ENCODE measurements around the gene NCAPG2. TPM values are rescaled to one million over a fixed set of nuclear protein-coding genes. Genes with fewer than 3 reads are reported as not detected.

Gene NCAPG2
- polyA plus RNA-seq, 2 of the 4 experiments (the other 2 are of a cell fraction) = 53.8 to 63.0 TPM

DNA sequence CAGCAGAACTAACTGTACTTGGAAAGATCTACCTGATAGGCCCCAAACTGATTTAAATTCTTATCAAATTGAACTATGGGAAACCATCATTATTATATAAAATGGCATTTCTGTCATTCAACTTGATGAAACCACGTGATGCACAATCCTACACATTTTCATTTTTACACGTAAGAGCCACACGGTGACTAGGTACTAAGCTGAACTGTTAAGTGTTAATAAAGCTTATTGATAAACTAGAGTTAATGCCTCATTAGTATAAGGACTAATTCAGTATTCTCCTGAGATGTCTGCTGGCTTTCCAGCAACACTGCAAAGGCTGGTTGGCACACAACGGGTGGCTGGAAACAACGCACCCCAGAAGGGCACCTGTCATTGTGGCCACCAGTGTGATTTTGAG lies 4.6 kb downstream of the NCAPG2 start:
- no peak for TF ChIP-seq CEBPB (IDR thresholded peaks at IDR 0.05)
- no peak for TF ChIP-seq KDM1A (IDR thresholded peaks at IDR 0.05; ENCODE audit: low read depth)
- TF ChIP-seq MAFK (IDR thresholded peaks at IDR 0.05; ENCODE audit: partially characterized antibody) = no peak
- TF ChIP-seq HDAC2 (IDR thresholded peaks at IDR 0.05) = no peak
- no peak for TF ChIP-seq RFX5 (IDR thresholded peaks at IDR 0.05)
- TF ChIP-seq, protein P1, sequence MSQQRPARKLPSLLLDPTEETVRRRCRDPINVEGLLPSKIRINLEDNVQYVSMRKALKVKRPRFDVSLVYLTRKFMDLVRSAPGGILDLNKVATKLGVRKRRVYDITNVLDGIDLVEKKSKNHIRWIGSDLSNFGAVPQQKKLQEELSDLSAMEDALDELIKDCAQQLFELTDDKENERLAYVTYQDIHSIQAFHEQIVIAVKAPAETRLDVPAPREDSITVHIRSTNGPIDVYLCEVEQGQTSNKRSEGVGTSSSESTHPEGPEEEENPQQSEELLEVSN (IDR thresholded peaks at IDR 0.05; ENCODE audit: borderline replicate concordance, low read depth) = no peak
- TF ChIP-seq ZFP36 (IDR thresholded peaks at IDR 0.05; ENCODE audit: borderline replicate concordance, partially characterized antibody) = no peak
- TF ChIP-seq HEYL (CRISPR knock-in tag; IDR thresholded peaks at IDR 0.05) = no peak
- TF ChIP-seq ZNF302 (CRISPR knock-in tag; IDR thresholded peaks at IDR 0.05) = no peak
- TF ChIP-seq NFE2L2 (conservative IDR thresholded peaks at IDR 0.05; ENCODE audit: low read length) = no peak
- TF ChIP-seq, protein P2, sequence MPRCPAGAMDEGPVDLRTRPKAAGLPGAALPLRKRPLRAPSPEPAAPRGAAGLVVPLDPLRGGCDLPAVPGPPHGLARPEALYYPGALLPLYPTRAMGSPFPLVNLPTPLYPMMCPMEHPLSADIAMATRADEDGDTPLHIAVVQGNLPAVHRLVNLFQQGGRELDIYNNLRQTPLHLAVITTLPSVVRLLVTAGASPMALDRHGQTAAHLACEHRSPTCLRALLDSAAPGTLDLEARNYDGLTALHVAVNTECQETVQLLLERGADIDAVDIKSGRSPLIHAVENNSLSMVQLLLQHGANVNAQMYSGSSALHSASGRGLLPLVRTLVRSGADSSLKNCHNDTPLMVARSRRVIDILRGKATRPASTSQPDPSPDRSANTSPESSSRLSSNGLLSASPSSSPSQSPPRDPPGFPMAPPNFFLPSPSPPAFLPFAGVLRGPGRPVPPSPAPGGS (IDR thresholded peaks at IDR 0.05) = no peak
- no peak for TF ChIP-seq FOSB (CRISPR knock-in tag; IDR thresholded peaks at IDR 0.05)
- WGBS (ENCODE audit: missing lambda C conversion rate) = 95% methylated on average over 5 of the region's 5 CpGs
- Histone ChIP-seq H3K9me3 (no peaks in the 10 kb centered on the region), H3K4me3 (no peak overlapping the region), H3K4me2 (no peak overlapping the region), H3K27ac (no peak overlapping the region), H3K4me1 (peaks cover 18% of the 10 kb centered on the region)
- ATAC-seq (no peak), DNase-seq (ENCODE audit: low read depth in 1 of 2, low spot score in 1 of 2) (no peak), FAIRE-seq (no peak)
- ChIA-PET POLR2A (no interaction called here), CTCF (interaction anchor here (1.1 to 8.1 kb wide), 2 partner anchors 10 to 279 kb away, joined by 4 to 111 read pairs; no protein-coding TSS in a partner anchor)

DNA sequence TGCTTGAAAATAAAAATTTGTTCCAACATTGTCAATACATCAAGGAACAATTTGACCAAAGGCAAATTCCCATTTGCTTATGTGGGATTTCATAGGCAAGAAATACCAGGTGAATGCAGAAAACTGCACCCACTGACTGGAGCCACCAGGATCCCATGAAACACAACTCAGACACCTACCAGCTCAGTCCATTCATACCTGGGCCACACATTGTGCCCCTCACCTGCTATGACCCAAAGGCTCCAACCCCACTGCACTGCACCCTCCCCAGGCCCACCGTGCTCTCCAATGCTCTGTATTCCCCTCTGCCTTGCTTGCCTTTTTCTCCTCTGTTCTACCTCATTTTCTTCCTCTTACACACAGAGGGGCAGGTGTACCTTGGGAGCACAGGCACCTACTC lies 5.3 kb downstream of the NCAPG2 start:
- POLR2A ChIA-PET = no interaction called here

More for the DNA sequence above, 5.3 kb downstream of the NCAPG2 start:
- Histone ChIP-seq H3K4me2 (no peak overlapping the region), H3K27ac (no peak overlapping the region), H3K4me3 (no peak overlapping the region), H3K9me3 (no peaks in the 10 kb centered on the region), H3K4me1 (peaks cover 18% of the 10 kb centered on the region)
- CTCF ChIA-PET = interaction anchor here (8.1 kb wide), 1 partner anchor 280 kb away, joined by 111 read pairs; no protein-coding TSS in a partner anchor
- FAIRE-seq (no peak), ATAC-seq (no peak), DNase-seq (ENCODE audit: low read depth in 1 of 2, low spot score in 1 of 2) (no peak)
- no peak for TF ChIP-seq NFE2L2 (conservative IDR thresholded peaks at IDR 0.05; ENCODE audit: low read length)
- no peak for TF ChIP-seq RAD21 (conservative IDR thresholded peaks at IDR 0.05 in 1 of 2, IDR thresholded peaks at IDR 0.05 in 1 of 2)
- TF ChIP-seq, protein P3, sequence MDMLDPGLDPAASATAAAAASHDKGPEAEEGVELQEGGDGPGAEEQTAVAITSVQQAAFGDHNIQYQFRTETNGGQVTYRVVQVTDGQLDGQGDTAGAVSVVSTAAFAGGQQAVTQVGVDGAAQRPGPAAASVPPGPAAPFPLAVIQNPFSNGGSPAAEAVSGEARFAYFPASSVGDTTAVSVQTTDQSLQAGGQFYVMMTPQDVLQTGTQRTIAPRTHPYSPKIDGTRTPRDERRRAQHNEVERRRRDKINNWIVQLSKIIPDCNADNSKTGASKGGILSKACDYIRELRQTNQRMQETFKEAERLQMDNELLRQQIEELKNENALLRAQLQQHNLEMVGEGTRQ (IDR thresholded peaks at IDR 0.05) = no peak
- TF ChIP-seq FOSL2 (IDR thresholded peaks at IDR 0.05) = no peak
- no peak for TF ChIP-seq FOSL2 (CRISPR knock-in tag; IDR thresholded peaks at IDR 0.05)
- no peak for TF ChIP-seq EHF (CRISPR knock-in tag; IDR thresholded peaks at IDR 0.05)
- TF ChIP-seq, protein P4, sequence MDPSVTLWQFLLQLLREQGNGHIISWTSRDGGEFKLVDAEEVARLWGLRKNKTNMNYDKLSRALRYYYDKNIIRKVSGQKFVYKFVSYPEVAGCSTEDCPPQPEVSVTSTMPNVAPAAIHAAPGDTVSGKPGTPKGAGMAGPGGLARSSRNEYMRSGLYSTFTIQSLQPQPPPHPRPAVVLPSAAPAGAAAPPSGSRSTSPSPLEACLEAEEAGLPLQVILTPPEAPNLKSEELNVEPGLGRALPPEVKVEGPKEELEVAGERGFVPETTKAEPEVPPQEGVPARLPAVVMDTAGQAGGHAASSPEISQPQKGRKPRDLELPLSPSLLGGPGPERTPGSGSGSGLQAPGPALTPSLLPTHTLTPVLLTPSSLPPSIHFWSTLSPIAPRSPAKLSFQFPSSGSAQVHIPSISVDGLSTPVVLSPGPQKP (IDR thresholded peaks at IDR 0.05; ENCODE audit: low read depth, low read length) = no peak
- TF ChIP-seq RFX5 (IDR thresholded peaks at IDR 0.05) = no peak
- TF ChIP-seq SMC3 (IDR thresholded peaks at IDR 0.05) = no peak
- TF ChIP-seq HOXB13 (CRISPR knock-in tag; IDR thresholded peaks at IDR 0.05; ENCODE audit: low read depth) = no peak
- no peak for TF ChIP-seq RNF2 (IDR thresholded peaks at IDR 0.05; ENCODE audit: borderline replicate concordance, low read depth)
- TF ChIP-seq CHD4 (IDR thresholded peaks at IDR 0.05; ENCODE audit: borderline replicate concordance) = no peak
- TF ChIP-seq HDAC2 (IDR thresholded peaks at IDR 0.05) = no peak
- TF ChIP-seq GATA3 (IDR thresholded peaks at IDR 0.05; ENCODE audit: borderline replicate concordance) = no peak
- TF ChIP-seq, protein P5, sequence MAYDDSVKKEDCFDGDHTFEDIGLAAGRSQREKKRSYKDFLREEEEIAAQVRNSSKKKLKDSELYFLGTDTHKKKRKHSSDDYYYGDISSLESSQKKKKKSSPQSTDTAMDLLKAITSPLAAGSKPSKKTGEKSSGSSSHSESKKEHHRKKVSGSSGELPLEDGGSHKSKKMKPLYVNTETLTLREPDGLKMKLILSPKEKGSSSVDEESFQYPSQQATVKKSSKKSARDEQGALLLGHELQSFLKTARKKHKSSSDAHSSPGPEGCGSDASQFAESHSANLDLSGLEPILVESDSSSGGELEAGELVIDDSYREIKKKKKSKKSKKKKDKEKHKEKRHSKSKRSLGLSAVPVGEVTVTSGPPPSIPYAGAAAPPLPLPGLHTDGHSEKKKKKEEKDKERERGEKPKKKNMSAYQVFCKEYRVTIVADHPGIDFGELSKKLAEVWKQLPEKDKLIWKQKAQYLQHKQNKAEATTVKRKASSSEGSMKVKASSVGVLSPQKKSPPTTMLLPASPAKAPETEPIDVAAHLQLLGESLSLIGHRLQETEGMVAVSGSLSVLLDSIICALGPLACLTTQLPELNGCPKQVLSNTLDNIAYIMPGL (CRISPR knock-in tag; IDR thresholded peaks at IDR 0.05; ENCODE audit: borderline replicate concordance) = no peak
- TF ChIP-seq, protein P1 (IDR thresholded peaks at IDR 0.05; ENCODE audit: borderline replicate concordance, low read depth) = no peak
- TF ChIP-seq, protein P2 (IDR thresholded peaks at IDR 0.05) = no peak
- TF ChIP-seq, protein P6, sequence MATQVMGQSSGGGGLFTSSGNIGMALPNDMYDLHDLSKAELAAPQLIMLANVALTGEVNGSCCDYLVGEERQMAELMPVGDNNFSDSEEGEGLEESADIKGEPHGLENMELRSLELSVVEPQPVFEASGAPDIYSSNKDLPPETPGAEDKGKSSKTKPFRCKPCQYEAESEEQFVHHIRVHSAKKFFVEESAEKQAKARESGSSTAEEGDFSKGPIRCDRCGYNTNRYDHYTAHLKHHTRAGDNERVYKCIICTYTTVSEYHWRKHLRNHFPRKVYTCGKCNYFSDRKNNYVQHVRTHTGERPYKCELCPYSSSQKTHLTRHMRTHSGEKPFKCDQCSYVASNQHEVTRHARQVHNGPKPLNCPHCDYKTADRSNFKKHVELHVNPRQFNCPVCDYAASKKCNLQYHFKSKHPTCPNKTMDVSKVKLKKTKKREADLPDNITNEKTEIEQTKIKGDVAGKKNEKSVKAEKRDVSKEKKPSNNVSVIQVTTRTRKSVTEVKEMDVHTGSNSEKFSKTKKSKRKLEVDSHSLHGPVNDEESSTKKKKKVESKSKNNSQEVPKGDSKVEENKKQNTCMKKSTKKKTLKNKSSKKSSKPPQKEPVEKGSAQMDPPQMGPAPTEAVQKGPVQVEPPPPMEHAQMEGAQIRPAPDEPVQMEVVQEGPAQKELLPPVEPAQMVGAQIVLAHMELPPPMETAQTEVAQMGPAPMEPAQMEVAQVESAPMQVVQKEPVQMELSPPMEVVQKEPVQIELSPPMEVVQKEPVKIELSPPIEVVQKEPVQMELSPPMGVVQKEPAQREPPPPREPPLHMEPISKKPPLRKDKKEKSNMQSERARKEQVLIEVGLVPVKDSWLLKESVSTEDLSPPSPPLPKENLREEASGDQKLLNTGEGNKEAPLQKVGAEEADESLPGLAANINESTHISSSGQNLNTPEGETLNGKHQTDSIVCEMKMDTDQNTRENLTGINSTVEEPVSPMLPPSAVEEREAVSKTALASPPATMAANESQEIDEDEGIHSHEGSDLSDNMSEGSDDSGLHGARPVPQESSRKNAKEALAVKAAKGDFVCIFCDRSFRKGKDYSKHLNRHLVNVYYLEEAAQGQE (IDR thresholded peaks at IDR 0.05) = no peak
- 5% methylated on average over 1 of the region's 1 CpG for WGBS (ENCODE audit: missing lambda C conversion rate)
